Trophoblast cell (in vitro differentiated cells and primary cell): ENCODE measurements around the gene GRM4.

Experiments used
- DNase-seq, 2 donors: peaks; one replicate each; pipeline ENCODE4 v3.0.0-alpha.2; 2016
- H2AFZ ChIP-seq: 2 replicates; pipeline ENCODE4 v1.6.1; 2013; ENCODE audit warnings: low read length, moderate library complexity, mild to moderate bottlenecking; ENCODE audit not compliant: insufficient read depth, poor library complexity
- H2AK5ac ChIP-seq: 2 replicates; pipeline ENCODE4 v1.6.1; 2013; ENCODE audit warnings: mild to moderate bottlenecking, low read length
- H2BK120ac ChIP-seq: 2 replicates; pipeline ENCODE4 v1.6.1; 2013; ENCODE audit warnings: low read length, mild to moderate bottlenecking, moderate library complexity; ENCODE audit not compliant: insufficient read depth, poor library complexity
- H2BK12ac ChIP-seq: 2 replicates; pipeline ENCODE4 v1.6.1; 2013; ENCODE audit warnings: mild to moderate bottlenecking, low read length, moderate library complexity
- H2BK5ac ChIP-seq: 2 replicates; pipeline ENCODE4 v1.6.1; 2013; ENCODE audit warnings: low read length, low read depth, moderate library complexity, mild to moderate bottlenecking; ENCODE audit not compliant: poor library complexity
- H3K14ac ChIP-seq: 2 replicates; pipeline ENCODE4 v1.6.1; 2013; ENCODE audit warnings: mild to moderate bottlenecking, low read length
- H3K18ac ChIP-seq: 2 replicates; pipeline ENCODE4 v1.6.1; 2013; ENCODE audit warnings: mild to moderate bottlenecking, low read length
- H3K23ac ChIP-seq: 2 replicates; pipeline ENCODE4 v1.6.1; 2013; ENCODE audit warnings: low read length
- H3K27ac ChIP-seq: 2 replicates; pipeline ENCODE4 v1.5.1; 2013; ENCODE audit warnings: low read depth, mild to moderate bottlenecking, inconsistent platforms, low read length, moderate library complexity
- H3K27me3 ChIP-seq: 2 replicates; pipeline ENCODE4 v1.6.1; 2013; ENCODE audit warnings: inconsistent platforms, mild to moderate bottlenecking, low read length, moderate library complexity; ENCODE audit not compliant: insufficient read depth
- H3K36me3 ChIP-seq, 2 experiments: 1 replicate in 1 of 2; 2 replicates in 1 of 2; pipeline ENCODE4 v1.6.1; 2013; ENCODE audit warnings: low read length in 2 of 2, mild to moderate bottlenecking in 2 of 2, moderate library complexity in 1 of 2; ENCODE audit not compliant: insufficient read depth in 2 of 2, control insufficient read depth in 1 of 2
- H3K4ac ChIP-seq: 2 replicates; pipeline ENCODE4 v1.6.1; 2013; ENCODE audit warnings: low read depth, mild to moderate bottlenecking, low read length, moderate library complexity
- H3K4me1 ChIP-seq, 2 experiments: 1 replicate in 1 of 2; 2 replicates in 1 of 2; pipeline ENCODE4 v1.6.1; 2013; ENCODE audit warnings: low read length in 2 of 2, mild to moderate bottlenecking in 2 of 2, moderate library complexity in 1 of 2; ENCODE audit not compliant: insufficient read depth in 2 of 2, control insufficient read depth in 1 of 2
- H3K4me2 ChIP-seq: 2 replicates; pipeline ENCODE4 v1.6.1; 2013; ENCODE audit warnings: inconsistent platforms, mild to moderate bottlenecking, low read length, moderate library complexity
- H3K4me3 ChIP-seq: 2 replicates; pipeline ENCODE4 v1.5.1; 2013; ENCODE audit warnings: mild to moderate bottlenecking, low read depth, low read length, inconsistent platforms
- H3K79me1 ChIP-seq: one replicate; pipeline ENCODE4 v1.6.1; 2013; ENCODE audit warnings: low read length
- H3K79me2 ChIP-seq: 2 replicates; pipeline ENCODE4 v1.6.1; 2013; ENCODE audit warnings: low read length, mild to moderate bottlenecking; ENCODE audit not compliant: control insufficient read depth, insufficient read depth, poor library complexity
- H3K9ac ChIP-seq: 2 replicates; pipeline ENCODE4 v1.6.1; 2013; ENCODE audit warnings: mild to moderate bottlenecking, low read length
- H3K9me3 ChIP-seq: 2 replicates; pipeline ENCODE4 v1.6.1; 2013; ENCODE audit warnings: low read depth, mild to moderate bottlenecking, control low read depth, inconsistent platforms, low read length; ENCODE audit not compliant: insufficient read depth
- H4K12ac ChIP-seq: 2 replicates; pipeline ENCODE4 v1.6.1; 2013; ENCODE audit warnings: low read depth, mild to moderate bottlenecking, low read length, moderate library complexity
- H4K8ac ChIP-seq: 2 replicates; pipeline ENCODE4 v1.6.1; 2013; ENCODE audit warnings: low read depth, mild to moderate bottlenecking, low read length, moderate library complexity
- H4K91ac ChIP-seq: one replicate; pipeline ENCODE4 v1.6.1; 2013; ENCODE audit warnings: low read depth, mild to moderate bottlenecking, low read length, moderate library complexity
- WGBS: extraction: QIAGEN DNeasy Blood & Tissue Kit; methylation state at CpG from one replicate; pipeline ENCODE4 v1.1.7; 2013; ENCODE audit warnings: missing lambda C conversion rate; ENCODE audit not compliant: insufficient read length, insufficient coverage; ENCODE audit errors: extremely low coverage; 5-methylcytosine and 5-hydroxymethylcytosine counted together

GRM4 gene

DNA sequence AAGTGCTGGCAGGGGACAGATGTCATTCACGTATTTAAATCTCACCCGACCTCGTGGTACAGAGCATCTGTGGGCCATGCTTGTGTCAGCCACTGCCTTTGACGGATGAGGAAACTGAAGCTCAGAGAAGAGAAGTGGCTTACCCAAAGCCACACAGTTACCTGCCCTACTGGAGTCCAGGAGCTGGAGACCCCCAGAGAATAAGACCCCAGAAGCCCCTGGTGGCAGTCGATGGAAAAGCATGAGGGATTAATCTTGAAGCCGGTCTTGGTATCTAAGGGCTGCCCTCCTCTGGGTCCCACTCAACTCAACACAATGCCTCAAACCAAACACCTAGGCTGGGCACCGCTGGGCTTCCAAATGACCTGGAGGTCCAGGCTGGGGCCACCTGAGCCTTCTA lies 83.1 kb downstream of the GRM4 start:
- H3K79me2 ChIP-seq: no peaks in the 10 kb centered on the region
- no peak overlapping the region for H3K4me2 ChIP-seq
- H4K91ac ChIP-seq: no peak overlapping the region
- H3K9ac ChIP-seq: no peak overlapping the region
- H4K8ac ChIP-seq: no peak overlapping the region
- no peak overlapping the region for H3K4me3 ChIP-seq
- H3K36me3 ChIP-seq: no peaks in the 10 kb centered on the region
- H3K4me1 ChIP-seq: no peaks in the 10 kb centered on the region
- no peak for DNase-seq
- H3K14ac ChIP-seq: no peak overlapping the region
- peaks cover 2% of the 10 kb centered on the region for H3K9me3 ChIP-seq
- no peak overlapping the region for H3K18ac ChIP-seq
- WGBS: no CpG with 5 or more reads among the region's 7 CpGs
- H4K12ac ChIP-seq: no peak overlapping the region
- H3K27me3 ChIP-seq: no peaks in the 10 kb centered on the region
- no peak overlapping the region for H3K4ac ChIP-seq
- H2BK120ac ChIP-seq: no peak overlapping the region
- no peaks in the 10 kb centered on the region for H3K79me1 ChIP-seq
- no peak overlapping the region for H3K27ac ChIP-seq
- no peak overlapping the region for H2AK5ac ChIP-seq
- no peak overlapping the region for H2BK5ac ChIP-seq
- H2BK12ac ChIP-seq: no peak overlapping the region
- no peak overlapping the region for H2AFZ ChIP-seq
- no peak overlapping the region for H3K23ac ChIP-seq

DNA sequence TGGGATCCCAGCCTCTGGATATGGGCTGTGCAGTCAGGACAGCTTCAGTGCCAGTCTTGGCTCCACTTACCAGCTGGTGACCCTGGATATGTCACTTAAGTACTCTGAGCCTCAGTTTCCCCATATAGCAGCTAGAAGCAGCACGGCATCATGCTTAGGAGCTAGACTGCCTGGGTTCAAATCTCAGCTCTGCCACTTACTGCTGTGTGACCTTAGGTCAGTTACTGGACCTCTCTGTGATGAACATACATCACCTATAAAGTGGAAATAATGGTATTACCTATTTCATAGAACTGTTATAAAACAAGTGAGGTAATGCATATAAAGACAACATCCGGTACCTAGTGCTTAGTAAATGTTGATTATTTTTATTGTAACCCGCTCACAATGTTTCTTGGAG lies 83.7 kb downstream of the GRM4 start:
- Histone ChIP-seq H3K27ac (no peak overlapping the region), H3K9ac (no peak overlapping the region), H4K8ac (no peak overlapping the region), H3K27me3 (no peaks in the 10 kb centered on the region), H2BK5ac (no peak overlapping the region), H3K4me1 (no peaks in the 10 kb centered on the region), H2AFZ (no peak overlapping the region), H4K12ac (no peak overlapping the region), H3K4me3 (no peak overlapping the region), H2BK12ac (no peak overlapping the region), H3K4me2 (no peak overlapping the region), H3K4ac (no peak overlapping the region), H3K14ac (no peak overlapping the region), H3K9me3 (peaks cover 2% of the 10 kb centered on the region), H3K23ac (no peak overlapping the region), H3K79me1 (no peaks in the 10 kb centered on the region), H3K18ac (no peak overlapping the region), H2BK120ac (no peak overlapping the region), H4K91ac (no peak overlapping the region), H3K36me3 (no peaks in the 10 kb centered on the region), H2AK5ac (no peak overlapping the region), H3K79me2 (no peaks in the 10 kb centered on the region)
- no peak for DNase-seq
- no CpG with 5 or more reads among the region's 3 CpGs for WGBS

DNA sequence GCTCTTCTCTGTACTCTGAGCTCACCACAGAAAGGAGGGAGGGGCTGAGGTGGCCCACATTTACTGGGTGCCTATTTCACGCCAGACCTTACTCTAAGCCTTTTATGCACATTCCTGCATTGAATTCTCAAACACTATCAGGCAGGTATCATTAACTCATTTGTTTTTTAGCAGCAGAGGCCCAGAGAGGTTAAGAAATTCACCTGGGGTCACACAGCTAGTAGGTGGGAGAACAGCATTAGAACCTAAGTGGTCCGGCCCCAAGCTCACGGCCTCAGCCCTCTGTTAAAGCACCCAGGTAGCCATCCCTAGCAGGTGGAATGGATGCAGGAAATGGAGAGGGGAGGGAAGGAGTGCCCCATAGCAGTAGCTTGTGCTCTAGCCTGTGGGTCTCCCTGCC lies 84.5 kb downstream of the GRM4 start:
- WGBS: no CpG with 5 or more reads among the region's 3 CpGs
- no peak overlapping the region for H2AK5ac ChIP-seq
- no peak overlapping the region for H2BK5ac ChIP-seq
- H3K27ac ChIP-seq: no peak overlapping the region
- no peak overlapping the region for H4K8ac ChIP-seq
- no peak overlapping the region for H3K9ac ChIP-seq
- no peak overlapping the region for H2BK120ac ChIP-seq
- no peaks in the 10 kb centered on the region for H3K79me1 ChIP-seq
- H3K14ac ChIP-seq: no peak overlapping the region
- no peak overlapping the region for H4K12ac ChIP-seq
- H2AFZ ChIP-seq: no peak overlapping the region
- H4K91ac ChIP-seq: no peak overlapping the region
- no peaks in the 10 kb centered on the region for H3K79me2 ChIP-seq
- no peak overlapping the region for H3K4me3 ChIP-seq
- no peak overlapping the region for H2BK12ac ChIP-seq
- no peak overlapping the region for H3K18ac ChIP-seq
- H3K4me2 ChIP-seq: no peak overlapping the region
- no peak overlapping the region for H3K4ac ChIP-seq
- H3K9me3 ChIP-seq: peaks cover 2% of the 10 kb centered on the region
- no peaks in the 10 kb centered on the region for H3K4me1 ChIP-seq
- no peak for DNase-seq
- H3K27me3 ChIP-seq: no peaks in the 10 kb centered on the region
- no peak overlapping the region for H3K23ac ChIP-seq
- H3K36me3 ChIP-seq: no peaks in the 10 kb centered on the region

DNA sequence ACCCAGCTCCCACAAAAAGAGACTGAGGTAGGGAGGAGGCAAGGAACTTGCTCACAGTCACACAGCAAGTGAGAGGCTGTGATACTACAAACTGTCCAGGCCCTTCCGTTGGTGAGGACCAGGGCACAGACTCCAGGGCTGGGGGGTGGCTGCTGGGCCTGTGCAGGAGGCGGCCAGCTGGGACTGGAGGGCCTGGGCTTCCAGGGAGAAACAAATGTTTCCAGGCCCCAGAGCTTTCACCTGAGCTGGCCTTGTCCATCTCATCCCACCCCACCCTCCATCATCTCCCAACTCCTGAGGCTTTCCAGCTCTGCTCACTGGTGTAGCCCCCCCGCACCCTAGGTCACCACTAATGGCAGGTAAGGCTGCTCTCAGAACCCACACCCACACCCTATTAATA lies 86.0 kb downstream of the GRM4 start:
- H3K14ac ChIP-seq: no peak overlapping the region
- no peak overlapping the region for H4K12ac ChIP-seq
- H3K27me3 ChIP-seq: no peaks in the 10 kb centered on the region
- H4K91ac ChIP-seq: no peak overlapping the region
- no peaks in the 10 kb centered on the region for H3K4me1 ChIP-seq
- no peak overlapping the region for H3K18ac ChIP-seq
- no peak for DNase-seq
- no peaks in the 10 kb centered on the region for H3K79me2 ChIP-seq
- WGBS: no CpG with 5 or more reads among the region's 3 CpGs
- no peak overlapping the region for H2BK5ac ChIP-seq
- no peak overlapping the region for H2BK12ac ChIP-seq
- peaks cover 2% of the 10 kb centered on the region for H3K9me3 ChIP-seq
- no peak overlapping the region for H2AK5ac ChIP-seq
- H3K4ac ChIP-seq: no peak overlapping the region
- H3K27ac ChIP-seq: no peak overlapping the region
- no peak overlapping the region for H2AFZ ChIP-seq
- H3K23ac ChIP-seq: no peak overlapping the region
- H3K36me3 ChIP-seq: no peaks in the 10 kb centered on the region
- no peak overlapping the region for H2BK120ac ChIP-seq
- H3K4me3 ChIP-seq: no peak overlapping the region
- no peak overlapping the region for H3K9ac ChIP-seq
- H4K8ac ChIP-seq: no peak overlapping the region
- H3K4me2 ChIP-seq: no peak overlapping the region
- H3K79me1 ChIP-seq: no peaks in the 10 kb centered on the region
